GM18868 (cell line): ENCODE results near the gene MBNL1.

Experiments
- ATAC-seq: cut with Tn5 transposase; IDR thresholded peaks from one replicate; pipeline ENCODE4 v1.9.1; 2021; ENCODE audit warnings: mild to moderate bottlenecking, moderate library complexity; ENCODE audit not compliant: unreplicated experiment

MBNL1 gene

DNA sequence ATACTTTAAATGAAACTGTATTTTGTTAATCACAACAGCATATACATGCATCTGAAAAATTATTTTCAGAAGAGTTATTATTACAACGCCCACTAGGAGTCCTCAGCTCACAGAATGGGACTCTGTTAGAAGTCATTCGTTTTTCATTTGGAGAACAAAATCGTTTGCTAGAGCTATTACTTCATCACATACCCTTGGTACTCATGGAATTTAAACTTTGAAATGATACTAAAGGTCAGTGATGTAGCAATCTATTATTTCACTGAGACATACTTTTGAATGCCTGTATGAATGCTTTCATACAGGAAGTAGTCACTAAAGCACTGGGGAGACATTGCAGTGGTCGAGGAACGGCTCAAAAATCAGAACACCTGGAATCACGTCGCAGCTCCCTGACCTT lies 198.1 kb downstream of the MBNL1 start:
- ATAC-seq: no peak

DNA sequence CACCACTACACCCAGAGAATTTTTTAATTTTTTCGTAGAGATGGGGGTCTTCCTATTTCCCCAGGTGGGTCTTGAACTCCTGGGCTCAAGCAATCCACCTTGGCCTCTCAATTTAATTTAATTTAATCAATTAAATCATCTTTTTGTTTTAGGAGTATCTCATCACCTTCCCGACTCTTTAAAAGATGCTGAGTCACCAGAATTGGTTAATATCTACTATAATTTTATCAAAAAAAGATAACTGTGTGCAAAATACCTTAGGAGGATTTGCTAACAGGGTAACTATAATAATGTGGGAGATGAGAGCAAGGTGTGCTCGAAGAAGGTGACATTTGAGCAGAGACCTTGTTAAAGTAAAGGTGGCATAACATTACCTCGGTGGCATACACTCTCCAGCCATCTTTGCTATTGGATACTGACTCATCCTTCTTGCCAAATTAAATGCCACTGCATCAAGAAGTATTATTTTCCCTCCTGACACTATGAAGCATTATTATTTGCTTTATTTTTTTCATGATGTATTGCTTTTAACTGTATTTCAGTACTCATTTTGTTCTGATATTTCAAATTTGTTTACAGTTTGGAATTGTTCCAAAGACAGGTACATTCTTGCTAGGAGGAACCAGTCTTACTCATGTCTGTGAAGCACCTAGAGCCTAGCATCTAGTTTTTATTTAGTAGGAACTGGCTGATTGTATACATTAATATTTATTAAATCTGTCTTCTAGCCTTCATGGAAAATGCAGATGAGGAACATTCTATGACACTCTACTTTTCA lies 200.7 kb downstream of the MBNL1 start:
- ATAC-seq: no peak

DNA sequence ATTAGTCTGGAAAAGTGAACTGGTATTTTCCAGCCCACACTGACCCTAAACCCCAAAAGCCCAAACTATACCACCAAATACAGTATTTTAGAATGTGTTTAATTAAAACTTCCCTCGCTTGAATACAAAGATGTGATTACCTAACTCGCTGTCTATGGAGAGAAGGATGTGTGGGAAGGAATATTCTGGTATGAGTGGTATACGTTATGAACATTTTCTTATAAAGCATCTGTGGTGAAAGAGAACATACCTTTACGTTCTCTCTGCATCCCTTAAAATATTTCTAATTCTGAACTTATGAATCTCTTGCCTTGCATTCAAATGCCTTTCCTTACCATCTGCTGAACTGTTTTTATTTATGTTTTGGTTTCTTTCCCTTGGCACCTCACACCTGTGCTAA lies 201.4 kb downstream of the MBNL1 start:
- no peak for ATAC-seq

DNA sequence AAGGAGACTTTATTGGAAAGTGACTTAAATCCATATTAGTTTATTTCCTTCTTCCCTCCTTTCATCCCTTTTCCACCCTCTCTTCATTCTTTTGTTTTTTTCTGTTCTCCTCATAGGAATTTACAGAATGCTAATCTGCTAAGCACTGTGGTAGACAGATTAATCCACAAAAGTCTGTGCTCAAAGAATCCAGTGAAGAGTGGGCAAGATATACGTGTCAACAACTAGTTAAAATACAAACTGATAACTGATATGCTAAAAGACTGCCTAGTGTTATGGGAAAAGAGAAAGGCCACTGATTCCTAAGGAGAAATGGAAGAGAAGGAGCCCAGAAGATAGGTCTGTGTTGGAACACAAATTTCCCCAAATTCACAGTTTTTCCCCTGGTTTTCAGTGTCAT lies 202.2 kb downstream of the MBNL1 start:
- no peak for ATAC-seq

DNA sequence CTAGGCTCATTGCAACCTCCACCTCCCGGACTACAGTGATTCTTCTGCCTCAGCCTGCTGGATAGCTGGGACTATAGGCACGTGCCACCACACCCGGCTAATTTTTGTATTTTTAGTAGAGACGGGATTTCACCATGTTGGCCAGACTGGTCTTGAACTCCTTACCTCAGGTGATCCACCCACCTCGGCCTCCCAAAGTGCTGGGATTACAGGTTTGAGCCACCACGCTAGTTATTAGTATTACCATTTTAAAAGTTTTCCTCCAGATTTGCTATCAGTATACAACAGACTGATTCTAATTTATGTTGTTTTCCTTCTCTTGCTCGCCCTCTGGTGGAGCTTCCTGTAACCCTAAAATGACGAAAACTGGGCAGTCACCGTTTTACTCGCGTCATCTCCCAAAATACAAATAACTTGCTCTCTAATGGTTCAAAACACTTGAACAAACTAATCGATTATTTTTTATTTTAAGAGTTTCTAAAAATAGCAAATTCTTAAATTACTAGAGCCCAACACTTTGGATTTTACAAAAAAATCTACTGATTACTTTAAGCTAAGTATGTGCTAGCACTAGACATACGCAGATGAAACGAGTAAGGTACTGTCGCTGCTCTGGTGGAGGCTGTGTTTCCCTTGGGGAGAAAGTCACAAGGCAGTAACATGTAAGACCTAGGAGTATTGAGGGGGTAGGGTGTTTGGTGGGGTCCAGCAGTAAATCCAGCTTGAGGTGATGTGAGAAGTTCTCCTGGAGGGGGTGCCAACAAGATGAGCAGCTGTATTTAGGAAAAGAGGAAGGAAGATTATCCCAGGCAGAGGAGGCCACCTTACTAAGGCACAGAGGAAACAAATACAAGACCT lies 203.3 kb downstream of the MBNL1 start:
- peak; percentile 64 for ATAC-seq

DNA sequence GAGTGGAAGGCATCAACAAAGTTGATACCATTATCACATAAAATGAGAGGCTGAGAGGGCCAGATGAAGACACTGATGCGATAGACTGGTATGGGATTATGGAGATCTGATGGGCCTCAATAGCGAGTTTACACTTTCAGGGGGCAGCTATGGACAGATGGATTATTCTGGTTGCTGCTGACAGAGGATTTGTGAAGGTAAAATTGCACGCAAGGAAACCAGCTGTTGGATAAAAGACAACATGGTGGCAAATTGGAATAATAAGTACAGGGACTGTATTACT lies 203.9 kb downstream of the MBNL1 start:
- no peak for ATAC-seq

DNA sequence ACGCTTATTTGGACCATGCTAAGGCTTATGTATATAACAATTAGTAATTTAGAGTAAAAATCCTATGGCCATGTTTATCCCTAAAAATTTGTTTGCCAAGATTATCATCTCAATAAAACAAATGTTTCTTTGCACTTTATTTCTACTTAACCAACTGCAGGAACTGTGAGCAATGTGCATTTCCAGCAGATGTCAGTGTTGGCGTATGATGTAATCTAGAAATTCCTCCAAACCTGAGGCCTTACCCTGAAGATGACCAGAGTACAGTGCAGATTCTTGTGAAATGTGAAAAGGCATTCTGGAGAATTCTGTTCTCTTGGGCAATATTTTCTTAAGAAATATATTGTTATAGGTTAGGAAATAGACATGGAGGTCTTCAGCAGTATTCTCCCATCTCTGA lies 205.9 kb downstream of the MBNL1 start:
- ATAC-seq: peak; percentile 83

DNA sequence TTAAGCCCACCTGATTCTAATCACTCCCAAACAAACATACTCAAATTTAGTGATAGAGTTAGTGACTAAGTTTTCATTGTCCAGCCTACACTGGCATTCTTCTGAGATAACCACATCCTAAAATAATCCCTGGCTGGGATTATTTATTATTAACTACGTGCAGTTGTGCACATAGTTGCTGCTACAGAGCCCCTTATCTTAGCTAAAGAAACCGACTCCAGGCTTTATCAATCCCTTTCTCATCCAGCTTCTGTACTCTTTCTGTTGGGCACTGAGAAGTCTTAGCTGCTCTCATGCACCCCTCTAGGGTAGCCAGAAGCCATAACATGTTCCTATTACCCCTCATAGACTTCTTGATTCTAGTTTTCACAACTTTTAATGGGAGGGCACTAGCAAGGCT lies 208.7 kb downstream of the MBNL1 start:
- ATAC-seq: no peak

DNA sequence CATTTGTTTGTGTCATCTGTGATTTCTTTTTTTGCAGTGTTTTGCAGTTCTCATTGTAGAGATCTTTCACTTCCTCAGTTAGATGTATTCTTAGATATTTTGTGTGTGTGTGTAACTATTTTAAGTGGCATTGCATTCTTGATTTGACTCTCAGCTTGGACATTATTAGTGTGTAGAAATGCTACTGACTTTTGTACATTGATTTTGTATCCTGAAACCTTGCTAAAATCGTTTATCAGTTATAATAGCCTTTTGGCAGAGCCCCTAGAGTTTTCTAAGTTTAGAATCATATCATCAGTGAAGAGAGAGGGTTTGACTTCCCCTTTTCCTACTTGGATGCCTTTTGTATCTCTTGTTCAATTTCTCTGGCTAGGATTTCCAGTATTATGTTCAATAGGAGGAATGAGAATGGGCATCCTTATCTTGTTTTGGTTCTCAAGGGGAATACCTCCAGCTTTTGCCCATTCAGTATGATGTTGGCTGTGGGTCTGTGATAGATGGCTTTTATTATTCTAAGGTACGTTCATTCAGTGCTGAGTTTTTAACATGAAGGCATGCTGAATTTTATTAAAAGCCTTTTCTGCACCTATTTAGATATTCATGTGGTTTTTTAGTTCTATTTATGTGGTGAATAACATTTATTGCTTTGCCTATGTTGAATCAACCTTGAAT lies 211.7 kb downstream of the MBNL1 start:
- peak; percentile 93 for ATAC-seq

DNA sequence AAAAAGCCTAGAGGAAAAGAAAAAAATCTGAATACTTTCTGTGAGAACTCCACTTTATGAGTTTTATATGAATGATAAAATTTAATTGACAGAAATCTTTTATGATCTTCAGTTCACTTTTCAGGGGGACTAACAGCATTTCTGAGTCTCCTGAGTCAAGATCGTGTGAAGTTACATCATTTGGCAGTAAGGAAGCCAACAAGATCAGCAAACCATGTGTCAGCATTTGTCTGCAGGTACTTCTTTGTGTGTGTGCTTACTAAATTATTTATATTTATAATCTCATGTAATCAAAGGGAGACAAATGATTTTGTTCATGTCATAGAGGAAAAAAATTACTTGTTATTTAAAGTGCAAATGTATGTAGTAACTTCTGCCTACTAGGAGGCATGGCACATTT lies 217.6 kb downstream of the MBNL1 start:
- no peak for ATAC-seq

DNA sequence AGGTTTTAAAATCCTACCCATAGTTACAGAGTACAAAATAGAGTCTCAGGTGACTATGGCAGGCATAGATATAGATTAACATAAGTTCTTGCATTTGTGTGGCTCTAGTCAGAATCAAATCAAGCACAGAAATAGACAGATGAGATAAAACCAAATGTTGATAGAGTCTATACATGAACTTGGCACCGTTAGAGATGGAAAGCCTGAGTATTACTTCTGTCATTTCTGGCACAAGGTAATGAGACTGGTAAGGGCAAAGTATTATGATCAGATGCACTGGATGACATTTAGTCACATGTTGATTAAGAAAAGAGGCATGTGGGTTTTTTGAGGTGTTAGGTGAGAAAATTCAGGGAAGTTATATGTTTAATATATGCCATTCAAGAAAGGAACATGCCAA lies 219.7 kb downstream of the MBNL1 start:
- no peak for ATAC-seq

DNA sequence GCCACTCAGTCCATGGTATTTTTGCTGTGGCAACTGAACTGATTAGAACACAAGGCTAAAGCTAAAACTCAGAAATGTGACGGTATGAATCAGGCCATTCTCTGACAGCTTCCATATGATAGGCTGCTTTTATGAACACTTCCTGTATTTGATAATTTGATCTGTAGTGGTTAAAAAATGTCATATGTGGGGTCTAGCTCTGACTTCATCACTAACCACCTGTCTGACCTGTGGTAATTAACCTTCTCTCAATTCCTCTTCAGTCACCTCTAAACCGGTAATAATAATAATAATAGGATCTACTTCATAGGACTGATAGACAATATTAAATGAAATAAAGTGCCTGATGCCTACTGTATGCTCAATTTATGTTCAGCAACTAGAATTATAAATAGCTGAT lies 223.2 kb downstream of the MBNL1 start:
- peak; percentile 66 for ATAC-seq

DNA sequence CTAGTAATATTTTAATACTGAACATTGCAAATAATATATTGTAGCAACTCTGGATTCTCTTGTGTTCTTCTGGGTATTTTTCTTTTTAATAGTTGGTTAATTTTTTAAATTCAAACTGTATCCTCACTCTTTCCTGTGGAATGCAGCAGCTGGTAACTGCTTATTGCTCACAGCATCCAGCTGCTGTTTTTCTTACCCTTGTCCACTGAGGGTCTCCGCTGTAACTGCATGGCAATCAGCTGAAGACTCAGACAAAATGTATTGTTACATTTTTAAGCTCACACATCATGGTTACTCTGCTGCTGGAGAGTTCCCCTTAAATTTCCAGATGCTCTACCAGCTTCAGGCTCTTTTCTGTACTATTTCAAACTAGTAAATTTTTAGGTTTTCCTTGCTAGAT lies 227.6 kb downstream of the MBNL1 start:
- no peak for ATAC-seq

DNA sequence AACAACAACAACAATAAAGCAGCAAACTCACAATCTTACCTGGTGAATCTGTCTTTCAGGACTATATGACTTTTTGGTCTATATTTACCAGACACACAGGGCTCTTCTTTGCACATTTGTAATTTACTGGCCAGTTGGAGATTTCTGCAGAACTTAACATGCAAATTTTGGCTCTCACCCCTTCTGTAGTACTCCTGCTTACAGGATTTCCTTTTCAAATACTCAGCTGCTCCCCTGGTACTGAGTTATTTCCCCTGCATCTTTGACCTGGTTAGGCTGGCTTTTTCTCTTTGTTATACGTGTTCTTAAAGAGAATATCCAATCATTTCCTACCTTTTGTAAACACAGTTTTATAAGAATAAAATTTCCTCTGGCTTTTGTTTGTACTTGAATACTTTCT lies 228.0 kb downstream of the MBNL1 start:
- ATAC-seq: peak; percentile 56

DNA sequence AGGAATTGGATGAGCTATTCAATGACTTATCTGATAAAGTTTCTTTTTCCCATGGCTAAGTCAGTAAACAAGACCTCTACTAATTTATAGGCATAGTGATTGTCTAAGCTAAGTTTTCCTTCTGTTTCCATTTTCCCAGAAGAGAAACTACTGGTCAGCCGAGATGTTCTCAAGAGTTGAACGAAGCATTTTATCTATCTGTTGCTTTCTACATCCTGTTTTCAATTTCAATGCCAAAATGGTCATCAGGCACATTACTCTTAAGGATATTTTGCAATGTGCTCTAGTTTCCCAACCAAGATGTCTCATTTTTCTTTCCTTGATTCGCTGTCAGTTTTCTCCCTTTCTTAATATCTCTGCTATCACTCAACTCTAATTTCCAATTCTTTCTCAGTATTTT lies 228.7 kb downstream of the MBNL1 start:
- no peak for ATAC-seq

DNA sequence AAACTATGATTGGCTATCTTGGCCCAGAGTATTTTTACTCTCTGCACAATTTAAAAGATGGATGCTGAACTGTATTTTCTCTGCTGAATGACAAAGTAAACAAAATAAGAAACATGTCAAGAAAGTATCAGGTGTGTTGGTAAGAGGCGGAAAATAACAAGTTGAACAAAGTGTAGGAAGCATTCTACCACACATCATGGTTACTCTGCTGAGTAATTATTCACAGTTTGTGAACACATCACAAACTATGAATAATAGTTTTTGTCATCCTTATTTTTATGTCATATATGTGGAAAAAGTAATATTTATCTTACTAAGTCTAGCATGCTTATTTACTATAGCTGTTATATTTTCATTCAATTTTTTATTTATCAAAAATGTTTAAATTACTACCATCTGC lies 229.2 kb downstream of the MBNL1 start:
- ATAC-seq: peak; percentile 38

DNA sequence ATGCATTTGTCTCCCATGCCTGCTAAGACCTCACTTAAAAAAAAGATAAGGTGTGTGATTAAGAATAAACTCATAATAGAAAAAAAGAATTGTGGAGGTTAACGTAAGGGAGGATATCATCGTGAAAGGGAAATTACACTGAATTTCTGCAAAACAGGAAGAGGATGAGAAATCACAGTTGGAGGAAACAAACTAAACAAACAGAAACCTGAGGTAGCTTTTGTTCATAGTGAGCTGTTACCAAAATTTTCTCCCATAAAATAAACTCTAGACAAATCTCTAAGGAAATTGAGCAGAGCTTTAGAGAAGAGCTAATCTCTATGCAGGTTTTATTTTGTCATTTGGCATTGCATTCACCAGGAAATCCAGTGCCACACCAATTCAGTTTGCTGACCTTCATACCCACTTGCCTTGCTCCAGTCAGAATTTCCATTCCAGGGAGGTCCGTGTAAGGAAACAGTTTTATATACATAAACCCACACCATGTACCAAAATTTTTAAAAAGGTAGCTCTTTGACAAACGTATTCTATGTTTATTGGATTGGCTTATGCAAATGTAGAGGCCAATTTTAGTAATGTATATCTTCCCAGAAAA lies 231.2 kb downstream of the MBNL1 start:
- ATAC-seq: no peak

DNA sequence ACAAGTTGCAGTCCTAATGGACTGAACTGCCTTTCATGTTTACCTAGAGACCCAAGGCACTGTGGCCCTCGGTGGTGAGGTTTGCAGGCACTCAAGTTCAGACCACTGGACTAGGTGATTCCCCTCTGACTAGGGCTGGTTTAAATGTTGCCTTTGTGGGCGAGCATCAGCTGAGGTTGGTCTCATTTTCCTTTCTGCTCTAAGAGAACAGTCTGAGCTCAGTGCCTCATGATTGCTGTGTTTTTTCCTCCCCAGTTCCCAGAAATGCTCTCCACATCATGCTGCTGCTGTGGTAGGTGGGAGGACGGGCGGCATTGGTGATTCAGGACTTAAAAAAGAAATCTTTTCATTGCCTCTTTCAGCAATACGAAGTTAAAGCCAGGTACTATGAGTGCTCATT lies 237.2 kb downstream of the MBNL1 start:
- peak; percentile 94 for ATAC-seq

DNA sequence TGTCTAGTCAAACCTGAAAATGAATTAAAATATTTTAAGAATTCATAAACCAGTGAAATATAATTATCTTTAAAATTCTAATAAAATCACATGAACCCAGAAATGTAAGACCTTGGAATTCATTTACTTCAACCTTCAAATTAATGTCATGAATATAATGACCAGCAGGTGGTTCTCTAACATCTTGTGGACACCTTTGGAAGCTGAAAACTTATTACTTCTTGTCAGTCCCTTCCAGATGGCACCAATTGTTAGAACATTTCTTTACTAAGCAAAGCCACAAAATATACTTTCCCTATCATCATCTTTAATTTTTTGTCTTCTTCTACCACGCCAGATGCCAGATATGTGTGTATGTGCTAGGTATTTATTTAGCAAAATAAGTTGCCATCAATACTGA lies 240.0 kb downstream of the MBNL1 start:
- no peak for ATAC-seq

DNA sequence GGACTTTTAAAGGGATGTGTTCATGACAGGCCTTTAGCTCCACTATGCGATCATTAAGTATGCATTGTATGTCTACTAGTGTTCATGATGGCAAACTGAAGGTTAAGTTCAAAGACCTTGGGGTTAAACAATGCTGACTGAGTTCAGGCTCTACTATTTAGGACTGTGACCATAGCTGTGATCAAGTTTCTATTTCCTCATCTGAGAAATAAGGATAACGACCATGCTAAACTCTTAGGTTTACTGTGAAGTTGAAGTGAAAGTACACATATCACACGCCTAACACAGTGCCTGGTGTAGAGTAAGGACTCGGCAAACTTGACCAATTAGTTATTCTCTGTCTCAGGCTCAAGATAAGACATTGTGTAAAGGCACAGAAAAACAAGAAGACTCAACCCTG lies 243.2 kb downstream of the MBNL1 start:
- peak; percentile 74 for ATAC-seq

DNA sequence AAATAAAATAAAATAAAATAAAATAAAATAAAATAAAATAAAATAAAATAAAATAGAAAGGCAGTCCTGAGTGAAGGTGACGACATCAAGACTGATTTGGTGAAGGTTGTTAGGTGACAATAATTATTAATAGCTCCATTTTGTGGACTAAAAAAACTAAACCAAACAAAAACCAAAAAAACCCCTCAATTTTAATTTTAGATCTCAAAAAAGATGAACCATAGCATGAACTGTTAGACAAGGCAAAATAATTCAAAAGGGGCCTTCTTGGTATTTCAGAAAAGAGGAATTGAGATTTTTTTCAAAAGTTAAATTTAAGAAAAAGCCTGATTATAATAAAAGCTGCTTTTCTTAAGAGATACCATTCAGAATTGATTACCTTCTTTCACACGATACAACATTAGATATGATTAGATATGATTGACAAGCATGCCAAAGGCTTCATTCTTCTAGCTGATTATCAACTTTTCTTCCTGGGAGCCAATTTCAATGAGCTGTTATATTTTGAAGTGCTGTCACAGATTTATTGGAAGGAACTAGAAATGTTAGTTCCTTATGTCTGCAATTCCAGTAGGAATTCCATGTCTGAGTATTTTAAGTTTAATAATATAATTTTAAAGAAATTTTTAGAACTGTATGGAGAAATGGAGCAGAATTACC lies 244.7 kb downstream of the MBNL1 start:
- peak; percentile 14 for ATAC-seq
